NCI-H2171 treated with DMSO at 0.1 percent for 48 hours (cell line): ENCODE data around the gene B4GALT6.

Experiments used
- DNase-seq: peaks from one replicate; lab custom pipeline; 2025; lab: John Stamatoyannopoulos, UW

Gene B4GALT6

GRCh38 chr18:31633392-31634330 is 50.7 kb downstream of the B4GALT6 start:
- no peak for DNase-seq

DNA sequence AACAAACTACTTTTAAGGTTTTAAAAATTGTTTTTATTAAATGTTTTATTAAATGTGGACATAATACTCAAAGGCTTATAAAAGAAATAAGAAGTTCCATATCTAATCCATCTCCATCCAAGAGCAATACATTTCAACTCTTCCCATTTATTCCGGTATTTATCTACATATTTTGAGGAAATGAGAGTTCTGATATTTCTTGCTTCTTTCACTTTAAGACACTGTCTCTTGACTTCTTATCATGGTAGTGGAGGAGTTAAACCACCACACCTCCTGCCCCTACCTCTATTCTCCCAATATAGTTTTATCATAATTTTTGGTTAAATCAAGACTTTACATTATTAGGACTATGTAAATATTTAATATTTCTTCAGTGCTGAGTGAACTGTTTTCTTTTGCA is 52.0 kb downstream of the B4GALT6 start:
- no peak for DNase-seq

DNA sequence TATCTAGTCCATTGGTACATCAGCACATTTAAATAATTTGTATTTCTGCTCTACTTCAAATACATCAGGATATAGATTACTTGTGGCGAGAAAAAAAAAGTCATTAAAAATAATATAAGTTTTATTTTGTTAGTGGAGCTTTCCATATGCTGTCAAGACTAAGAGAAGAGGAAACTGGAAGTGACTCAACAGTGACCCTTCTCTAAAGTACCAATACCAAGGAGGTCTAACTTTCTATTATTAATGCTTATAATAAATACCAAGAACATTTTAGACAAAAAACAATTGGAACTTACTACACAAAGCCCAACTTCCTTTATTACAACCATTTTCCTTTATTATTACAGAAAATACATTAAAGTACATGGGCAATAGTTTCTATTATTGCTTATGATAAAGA is 52.9 kb downstream of the B4GALT6 start:
- no peak for DNase-seq

GRCh38 chr18:31630549-31630948 is 53.8 kb downstream of the B4GALT6 start:
- DNase-seq: no peak

- DNase-seq: no peak
Measured at GRCh38 chr18:31626409-31626808, 58.0 kb downstream of the B4GALT6 start.

GRCh38 chr18:31624892-31625640 is 59.3 kb downstream of the B4GALT6 start:
- DNase-seq: no peak

- DNase-seq: no peak
Measured at GRCh38 chr18:31619291-31619690, 65.1 kb downstream of the B4GALT6 start.

DNA sequence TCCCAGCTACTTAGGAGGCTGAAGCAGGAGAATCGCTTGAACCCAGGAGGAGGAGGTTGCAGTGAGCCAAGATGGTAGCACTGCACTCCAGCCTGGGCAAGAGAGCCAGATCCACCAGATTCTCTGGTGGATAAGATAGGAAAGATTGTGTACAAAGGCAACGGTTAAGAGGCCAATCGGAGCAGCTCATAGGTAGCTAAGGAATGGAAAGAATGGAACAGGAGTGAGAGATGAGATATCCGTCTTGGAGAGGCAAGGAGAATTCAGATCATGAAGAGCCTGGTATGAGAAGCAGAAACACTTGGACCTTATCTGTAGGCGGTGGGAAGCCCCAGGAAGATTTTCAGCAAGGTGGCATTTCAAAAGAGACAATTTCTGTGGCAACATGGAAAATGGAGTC is 65.6 kb downstream of the B4GALT6 start:
- no peak for DNase-seq

DNA sequence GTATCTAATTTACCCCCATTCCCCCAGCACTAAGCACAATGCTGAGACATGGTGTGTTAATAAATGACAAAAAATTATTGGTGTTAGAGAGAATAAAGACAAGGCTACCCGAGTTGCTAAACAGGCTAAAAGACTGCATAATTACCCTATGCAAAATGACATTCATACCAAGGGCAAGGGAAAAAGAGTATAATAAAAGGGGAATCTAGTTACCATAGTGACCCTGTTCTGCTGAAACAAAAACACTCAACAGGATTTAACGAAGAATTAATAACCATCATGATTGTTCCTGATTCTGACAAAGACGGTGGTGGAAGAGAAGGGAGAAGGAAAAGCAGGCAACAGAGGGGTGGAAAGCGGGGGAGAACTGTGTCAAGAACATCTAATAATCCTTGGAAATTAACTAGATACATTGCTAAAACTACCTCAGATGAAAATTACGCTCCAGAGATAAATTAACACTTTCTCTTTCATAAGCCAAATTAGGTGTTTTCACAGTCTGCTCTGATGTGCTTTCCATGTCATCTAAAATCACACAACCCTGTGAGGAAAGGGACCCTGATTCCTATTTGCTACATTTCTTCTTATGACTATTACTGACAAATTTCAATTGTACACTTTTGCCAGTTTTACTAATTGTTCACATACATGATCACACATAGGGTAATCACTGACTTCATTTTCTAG is 67.2 kb downstream of the B4GALT6 start:
- no peak for DNase-seq

DNA sequence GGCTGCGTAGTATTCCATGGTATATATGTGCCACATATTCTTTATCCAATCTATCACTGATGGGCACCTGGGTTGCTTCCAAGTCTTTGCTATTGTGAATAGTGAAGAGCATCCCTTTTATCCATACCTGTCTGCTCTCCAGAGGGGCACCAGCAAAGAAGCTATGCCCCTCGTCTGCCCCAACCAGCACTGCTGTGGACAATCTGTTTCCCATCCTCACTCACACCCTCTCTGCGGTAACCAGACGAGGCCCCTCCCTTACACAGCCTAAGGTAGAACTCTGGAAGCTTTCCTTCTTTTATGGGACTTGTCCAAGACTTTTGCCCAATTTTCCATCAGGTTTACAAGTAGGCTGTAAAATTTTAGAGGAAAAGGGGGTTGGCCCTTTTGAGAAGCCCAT is 67.8 kb downstream of the B4GALT6 start:
- DNase-seq: no peak

- DNase-seq: no peak
Measured at GRCh38 chr18:31614044-31614443, 70.3 kb downstream of the B4GALT6 start.

DNA sequence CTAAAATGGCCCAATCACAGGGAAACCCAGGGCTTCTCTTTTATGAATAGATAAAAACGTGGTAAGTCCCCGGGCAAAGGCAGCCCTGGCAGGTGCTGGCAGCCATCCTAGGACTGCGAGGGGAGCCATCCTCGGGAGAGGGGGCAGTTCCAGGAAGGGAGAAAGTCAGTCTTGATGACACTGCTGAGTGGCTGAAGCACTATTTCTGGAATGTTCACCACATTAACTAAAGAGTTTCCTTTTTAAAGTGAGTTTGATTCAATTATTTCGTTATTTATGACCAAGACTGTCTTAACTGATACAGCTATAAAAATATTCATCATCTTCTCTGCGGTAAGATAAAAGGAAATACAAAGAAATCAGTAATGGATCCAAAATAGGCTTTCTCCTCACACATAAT is 72.3 kb downstream of the B4GALT6 start:
- DNase-seq: no peak

DNA sequence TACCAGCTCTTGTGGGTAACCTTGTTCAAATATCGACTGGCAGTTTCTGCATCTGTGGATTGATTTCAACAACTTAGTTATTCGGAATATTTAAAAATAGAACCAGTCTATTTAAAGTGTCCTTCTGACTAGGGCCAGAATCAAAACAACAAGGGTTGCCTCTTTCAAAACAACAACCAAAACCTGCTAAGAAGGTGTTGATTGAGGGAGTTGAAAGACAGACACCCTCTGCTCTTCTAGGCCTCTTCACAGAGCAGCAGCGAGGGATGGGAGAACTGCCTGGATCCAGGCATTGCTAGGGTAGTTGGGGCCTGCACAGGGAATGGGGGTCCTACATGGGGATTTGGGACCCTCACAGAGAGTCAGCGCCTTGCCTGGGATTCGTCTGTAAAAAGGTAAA is 72.9 kb downstream of the B4GALT6 start:
- DNase-seq: no peak

GRCh38 chr18:31610286-31611205 is 73.8 kb downstream of the B4GALT6 start:
- DNase-seq: peak; percentile 34

DNA sequence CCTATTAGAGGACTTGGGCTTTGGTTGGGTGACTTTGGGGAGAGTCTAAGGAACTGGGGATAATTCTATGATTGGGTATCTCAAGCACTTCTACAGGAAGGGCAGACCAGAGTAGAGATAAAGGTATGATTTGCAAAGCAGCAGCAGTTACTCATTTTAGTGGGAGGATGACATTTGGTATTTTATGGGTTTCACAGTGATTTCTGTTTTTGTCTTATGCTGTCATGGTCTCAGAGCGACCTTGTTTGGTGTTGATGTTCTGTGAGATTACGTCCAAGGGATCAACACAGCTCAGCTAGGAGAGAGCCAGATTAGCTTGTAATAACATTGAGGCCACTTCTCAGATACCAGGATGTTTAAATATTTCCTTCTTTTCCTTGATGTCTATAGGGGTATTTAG is 74.5 kb downstream of the B4GALT6 start:
- DNase-seq: no peak

GRCh38 chr18:31607384-31607783 is 77.0 kb downstream of the B4GALT6 start:
- DNase-seq: no peak

- no peak for DNase-seq
Measured at GRCh38 chr18:31606265-31606664, 78.1 kb downstream of the B4GALT6 start.

GRCh38 chr18:31603315-31603714 is 81.1 kb downstream of the B4GALT6 start:
- no peak for DNase-seq

GRCh38 chr18:31598021-31598805 is 86.2 kb downstream of the B4GALT6 start:
- DNase-seq: no peak

DNA sequence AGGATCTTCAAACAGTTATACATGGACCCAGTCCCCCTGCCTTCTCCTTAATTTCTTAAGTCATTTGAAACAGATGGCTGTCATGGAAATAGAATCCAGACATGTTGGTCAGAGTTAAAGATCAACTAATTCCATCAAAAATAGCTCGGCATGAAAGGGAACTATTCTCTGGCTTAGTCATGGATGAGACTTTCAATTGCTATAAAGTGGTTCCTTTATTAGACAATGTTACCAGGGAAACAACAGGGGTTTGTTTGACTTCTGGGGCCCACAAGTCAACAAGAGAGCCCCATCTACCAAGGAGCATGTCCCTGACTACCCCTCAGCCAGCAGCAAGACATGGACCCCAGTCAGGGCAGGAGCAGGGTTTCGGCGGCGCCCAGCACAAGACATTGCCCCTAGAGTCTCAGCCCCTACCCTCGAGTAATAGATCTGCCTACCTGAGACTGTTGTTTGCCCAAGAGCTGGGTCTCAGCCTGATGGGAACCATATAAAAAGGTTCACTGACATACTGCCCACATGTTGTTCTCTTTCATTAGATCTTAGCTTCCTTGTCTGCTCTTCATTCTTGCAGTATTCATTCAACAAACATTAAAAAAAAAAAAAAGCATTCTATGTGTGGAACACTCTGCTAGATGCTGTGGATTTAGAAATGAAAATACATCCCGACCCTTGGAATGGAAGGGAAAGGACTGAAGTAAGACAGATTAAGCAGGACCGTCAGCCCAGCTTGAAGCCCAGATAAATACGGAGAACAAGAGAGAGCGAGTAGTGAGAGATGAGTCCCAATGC is 88.1 kb downstream of the B4GALT6 start:
- DNase-seq: no peak
